H1 (cell line): ENCODE results near the gene ANKRD62.

ENCODE experiments used
- CHD2 ChIP-seq: IDR thresholded peaks from 2 replicates; pipeline ENCODE4 v1.6.1; 2012; ENCODE audit warnings: low read length, improper control_type of control experiment
- EP300 ChIP-seq, 2 experiments: IDR thresholded peaks; 1 replicate in 1 of 2; 2 replicates in 1 of 2; pipeline ENCODE4 v1.6.1; 2011 to 2012; ENCODE audit warnings: low read depth in 2 of 2, low read length in 2 of 2, mild to moderate bottlenecking in 2 of 2, borderline replicate concordance in 1 of 2, inconsistent platforms in 1 of 2, moderate library complexity in 1 of 2
- JUN ChIP-seq: IDR thresholded peaks from 2 replicates; pipeline ENCODE4 v1.6.1; 2011; ENCODE audit warnings: low read depth, mild to moderate bottlenecking, improper control_type of control experiment, low read length
- PHF8 ChIP-seq: fragments of 200-600 bp; sonication (generic); conservative IDR thresholded peaks from 2 replicates; pipeline ENCODE4 v1.7.1; 2012; ENCODE audit warnings: low read depth, mild to moderate bottlenecking, inconsistent platforms, low read length, moderate library complexity
- RAD21 ChIP-seq, 2 experiments: IDR thresholded peaks in 1 of 2; conservative IDR thresholded peaks in 1 of 2; 2 replicates each; pipeline ENCODE4 v1.6.1; 2011; ENCODE audit warnings: low read depth in 2 of 2, low read length in 2 of 2, improper control_type of control experiment in 1 of 2, inconsistent platforms in 1 of 2, mild to moderate bottlenecking in 1 of 2, moderate library complexity in 1 of 2
- SP1 ChIP-seq: IDR thresholded peaks from 2 replicates; pipeline ENCODE4 v1.6.1; 2011; ENCODE audit warnings: low read depth, low read length
- SRF ChIP-seq: IDR thresholded peaks from 2 replicates; pipeline ENCODE4 v1.6.1; 2011; ENCODE audit warnings: mild to moderate bottlenecking, low read depth, low read length, moderate library complexity
- TF ChIP-seq, protein P1 (sequence below), 3 experiments: IDR thresholded peaks; 1 replicate in 2 of 3; 2 replicates in 1 of 3; pipeline versions ENCODE4 v1.5.1 to v1.6.1; 2011; ENCODE audit warnings: low read length in 3 of 3, mild to moderate bottlenecking in 3 of 3, inconsistent platforms in 2 of 3, low read depth in 1 of 3, moderate library complexity in 1 of 3; ENCODE audit not compliant: insufficient read depth in 1 of 3; ENCODE audit errors: control extremely low read depth in 1 of 3
- TF ChIP-seq, protein P2 (sequence below): IDR thresholded peaks from 2 replicates; pipeline ENCODE4 v1.6.1; 2012; ENCODE audit warnings: inconsistent platforms

DNA sequence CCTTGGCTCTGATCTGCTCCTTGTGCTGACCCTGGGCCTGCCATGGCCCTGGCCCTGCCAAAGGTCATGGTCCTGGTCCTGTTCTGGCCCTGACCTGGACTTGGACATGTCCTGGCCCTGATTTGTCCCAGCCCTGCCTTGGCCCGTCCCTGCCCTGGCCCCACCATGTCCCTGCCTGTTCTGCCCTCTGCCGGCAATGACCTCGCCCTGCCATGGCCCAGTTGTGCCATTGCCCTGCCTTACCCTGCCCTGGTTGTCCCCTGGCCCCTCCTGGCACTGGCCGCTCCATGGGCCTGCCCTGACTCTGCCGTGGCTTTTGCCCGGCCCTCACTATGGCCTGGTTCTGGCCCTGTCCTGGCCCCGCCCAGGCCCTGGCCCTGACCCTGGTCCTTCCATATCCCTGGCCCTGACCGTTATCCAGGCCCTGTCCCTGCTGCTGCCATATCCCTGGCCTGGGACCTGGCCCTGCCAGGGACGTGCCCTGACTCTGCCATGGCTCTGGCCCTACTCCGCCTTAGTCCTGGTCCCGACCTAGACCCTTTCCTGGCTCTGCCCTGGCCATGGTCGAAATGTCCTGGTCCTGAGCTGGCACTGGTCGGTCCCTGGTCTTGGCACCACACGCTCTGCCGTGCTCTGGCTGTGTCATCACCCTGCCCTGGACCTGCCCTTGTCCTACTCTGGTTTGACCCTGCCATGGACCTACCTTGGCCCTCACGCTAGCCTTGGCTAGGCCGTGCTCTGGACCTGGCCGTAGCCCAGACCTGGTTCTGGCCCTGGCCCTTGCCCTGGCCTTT, 6.8 kb upstream of the ANKRD62 start:
- TF ChIP-seq, protein P1, sequence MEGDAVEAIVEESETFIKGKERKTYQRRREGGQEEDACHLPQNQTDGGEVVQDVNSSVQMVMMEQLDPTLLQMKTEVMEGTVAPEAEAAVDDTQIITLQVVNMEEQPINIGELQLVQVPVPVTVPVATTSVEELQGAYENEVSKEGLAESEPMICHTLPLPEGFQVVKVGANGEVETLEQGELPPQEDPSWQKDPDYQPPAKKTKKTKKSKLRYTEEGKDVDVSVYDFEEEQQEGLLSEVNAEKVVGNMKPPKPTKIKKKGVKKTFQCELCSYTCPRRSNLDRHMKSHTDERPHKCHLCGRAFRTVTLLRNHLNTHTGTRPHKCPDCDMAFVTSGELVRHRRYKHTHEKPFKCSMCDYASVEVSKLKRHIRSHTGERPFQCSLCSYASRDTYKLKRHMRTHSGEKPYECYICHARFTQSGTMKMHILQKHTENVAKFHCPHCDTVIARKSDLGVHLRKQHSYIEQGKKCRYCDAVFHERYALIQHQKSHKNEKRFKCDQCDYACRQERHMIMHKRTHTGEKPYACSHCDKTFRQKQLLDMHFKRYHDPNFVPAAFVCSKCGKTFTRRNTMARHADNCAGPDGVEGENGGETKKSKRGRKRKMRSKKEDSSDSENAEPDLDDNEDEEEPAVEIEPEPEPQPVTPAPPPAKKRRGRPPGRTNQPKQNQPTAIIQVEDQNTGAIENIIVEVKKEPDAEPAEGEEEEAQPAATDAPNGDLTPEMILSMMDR (IDR thresholded peaks at IDR 0.05; ENCODE audit: control extremely low read depth in 1 of 3, insufficient read depth in 1 of 3, low read depth in 1 of 3, low read length in 3 of 3): peak in 1 of 3 experiments; percentile 2; a peak in 1 of 4 replicates
- no peak for TF ChIP-seq CHD2
- TF ChIP-seq PHF8: no peak
- TF ChIP-seq SP1: no peak
- no peak for TF ChIP-seq EP300 (IDR thresholded peaks at IDR 0.05; ENCODE audit: borderline replicate concordance in 1 of 2, low read depth in 2 of 2, low read length in 2 of 2)
- no peak for TF ChIP-seq SRF
- no peak for TF ChIP-seq JUN
- TF ChIP-seq, protein P2, sequence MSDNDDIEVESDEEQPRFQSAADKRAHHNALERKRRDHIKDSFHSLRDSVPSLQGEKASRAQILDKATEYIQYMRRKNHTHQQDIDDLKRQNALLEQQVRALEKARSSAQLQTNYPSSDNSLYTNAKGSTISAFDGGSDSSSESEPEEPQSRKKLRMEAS: no peak
- no peak for TF ChIP-seq RAD21 (IDR thresholded peaks at IDR 0.05 in 1 of 2, conservative IDR thresholded peaks at IDR 0.05 in 1 of 2; ENCODE audit: low read depth in 2 of 2, low read length in 2 of 2)
